Measurements from ENCODE around the gene CELSR1.

CELSR1 gene

DNA sequence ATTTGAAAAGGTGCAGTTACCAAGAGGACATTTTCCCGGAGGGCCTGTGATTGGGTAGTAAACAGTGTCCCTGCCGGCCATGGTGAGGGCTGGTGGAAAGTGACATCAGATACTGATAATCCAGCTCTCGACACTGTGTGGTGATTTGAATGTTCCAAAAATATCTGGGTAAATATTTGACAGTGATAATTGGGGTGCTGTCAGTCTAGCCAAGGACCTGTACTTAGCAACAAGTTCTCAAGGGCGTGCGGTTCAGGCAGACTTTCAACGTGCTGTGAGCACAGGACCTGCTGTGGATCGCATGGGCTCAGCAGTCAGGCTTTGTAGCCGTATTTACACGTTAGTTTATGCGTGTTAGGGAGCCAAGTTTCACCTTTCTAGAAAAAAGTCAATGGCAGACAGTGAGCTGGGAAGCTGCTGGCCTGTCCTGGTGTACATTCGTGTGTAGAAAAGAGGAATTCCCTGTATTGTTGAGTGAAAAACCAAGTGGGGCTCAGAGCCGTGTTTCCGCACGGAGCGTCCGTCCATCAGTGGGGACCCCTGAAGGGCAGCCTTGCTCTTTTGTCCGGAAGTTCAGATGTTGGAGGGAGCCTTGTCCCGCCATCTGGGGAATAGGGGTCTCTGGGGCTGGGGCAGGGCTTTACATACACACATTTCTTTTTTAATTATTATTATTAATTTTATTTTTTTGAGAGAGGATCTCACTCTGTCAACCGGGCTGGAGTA is 190.6 kb downstream of the CELSR1 start:
- DNase-seq = no peak

DNA sequence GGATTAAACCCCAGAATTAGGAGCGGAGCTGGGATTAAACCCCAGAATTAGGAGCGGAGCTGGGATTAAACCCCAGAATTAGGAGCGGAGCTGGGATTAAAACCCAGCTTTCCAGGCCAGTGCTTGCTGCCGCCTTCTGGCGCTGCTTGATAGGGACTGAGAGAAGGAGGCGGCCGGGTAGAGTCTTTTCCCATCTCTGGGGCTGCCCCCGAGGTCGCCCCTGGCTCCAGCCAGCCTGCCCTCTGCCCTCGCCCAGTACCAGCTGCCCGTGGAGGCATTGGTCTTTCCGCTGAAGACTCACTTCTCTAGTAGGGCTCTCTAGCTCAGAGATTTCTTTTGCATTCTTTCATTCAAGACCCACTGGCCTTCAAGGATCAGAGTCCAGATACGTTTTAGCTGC is 196.7 kb downstream of the CELSR1 start:
- DNase-seq = no peak

DNA sequence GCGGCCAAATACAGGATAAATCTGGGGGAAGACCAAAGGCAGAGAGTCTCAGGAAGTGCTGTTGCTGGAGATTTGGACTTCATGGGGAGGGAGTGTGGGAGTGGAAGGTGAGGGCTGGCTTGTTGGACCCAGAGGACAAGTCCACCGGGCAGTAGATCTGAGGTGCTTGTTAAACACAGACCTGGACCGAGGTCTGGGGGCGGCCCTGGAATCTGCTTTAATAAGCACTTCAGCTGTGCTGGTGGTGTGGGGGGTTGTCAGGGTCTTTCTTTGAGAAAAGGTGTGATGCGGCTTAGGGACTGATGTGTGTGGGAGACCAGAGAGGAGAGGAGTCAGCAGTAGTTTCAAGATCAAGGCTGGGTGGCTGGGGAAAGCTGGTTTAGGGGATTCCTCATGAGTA is 197.5 kb downstream of the CELSR1 start:
- no peak for DNase-seq

DNA sequence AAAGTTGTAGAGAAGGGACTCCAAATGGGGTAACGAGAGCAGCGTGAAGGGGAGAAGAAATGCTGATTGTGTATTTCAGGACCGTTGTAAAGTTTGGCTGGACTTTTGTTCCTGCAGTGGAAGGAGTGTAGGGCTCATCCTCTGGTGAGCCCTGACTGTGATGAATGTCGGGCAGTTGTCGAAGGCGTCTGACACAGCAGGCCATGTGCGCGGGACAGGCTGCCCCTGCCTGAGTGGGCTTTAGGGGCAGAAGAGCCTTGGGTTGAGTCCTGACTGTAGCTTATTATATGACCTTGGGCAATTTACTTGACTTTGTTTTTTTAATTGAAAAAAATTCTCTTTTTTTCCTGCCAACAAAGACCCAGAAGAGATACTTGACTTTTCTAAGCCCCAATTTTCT is 198.8 kb downstream of the CELSR1 start:
- no peak for DNase-seq

DNA sequence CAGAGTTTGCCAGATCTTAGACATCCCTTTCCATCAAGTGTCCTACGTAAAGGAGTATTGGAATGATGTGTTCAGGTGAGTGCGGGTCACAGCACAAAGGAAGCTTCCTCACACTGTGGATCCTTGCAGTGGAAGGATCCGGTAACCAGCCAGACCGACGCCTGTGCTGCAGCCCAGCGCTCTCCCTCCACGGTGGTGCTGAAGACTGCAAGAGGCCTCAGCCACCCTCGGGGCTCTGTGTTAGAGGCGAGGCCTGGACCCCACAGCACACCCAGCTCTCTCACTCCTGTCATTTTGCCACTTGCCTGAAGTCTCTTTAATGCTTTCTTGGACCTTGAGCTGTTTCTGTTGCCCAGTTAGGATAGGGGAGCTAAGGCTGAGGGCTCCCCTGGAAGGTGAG is 199.6 kb downstream of the CELSR1 start:
- DNase-seq = no peak

DNA sequence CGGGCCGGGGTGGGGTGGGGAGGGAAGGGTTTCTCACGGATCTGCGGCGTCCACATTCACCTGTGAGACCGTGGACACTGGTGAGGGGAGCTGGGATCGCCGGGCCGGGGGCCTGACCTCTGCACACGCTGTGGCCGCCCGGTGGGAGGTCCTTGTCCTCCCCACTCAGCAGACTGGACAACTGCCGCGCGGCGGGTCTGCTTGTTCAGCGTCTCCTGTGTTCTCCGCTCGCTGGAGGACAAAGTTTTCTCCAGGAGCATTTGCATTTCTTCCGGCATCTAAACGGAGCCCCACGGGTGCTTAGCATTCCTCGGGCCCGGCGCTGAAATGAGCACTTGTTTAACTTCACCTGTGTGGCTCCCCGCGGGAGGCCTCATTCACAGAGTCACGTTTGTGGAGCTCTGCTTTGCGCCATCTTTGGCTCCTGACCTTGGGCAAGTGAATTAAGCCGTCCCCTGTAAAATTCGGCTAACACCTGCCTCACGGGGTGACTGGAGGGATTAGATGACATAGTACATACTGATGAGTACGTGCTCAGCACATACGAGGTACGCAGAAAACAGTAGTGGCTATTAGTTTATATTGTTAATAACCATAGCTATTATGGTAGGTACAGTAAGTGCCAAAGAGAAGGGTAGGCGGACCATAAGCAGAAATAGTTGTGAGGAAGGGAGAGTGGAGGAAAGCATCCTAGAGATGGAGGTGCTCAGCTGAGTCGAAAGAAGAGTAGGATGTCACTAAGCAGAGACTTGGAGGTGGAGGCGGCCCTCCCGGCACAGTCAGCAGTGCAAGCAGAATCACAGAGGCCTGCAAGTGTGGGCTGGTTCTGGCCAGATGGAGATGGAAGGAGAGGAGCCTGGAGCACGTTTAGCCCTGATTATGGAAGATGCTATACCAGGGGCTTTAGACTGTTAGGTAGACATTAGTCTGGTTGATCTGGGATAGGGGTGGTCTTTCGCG is 201.0 kb downstream of the CELSR1 start:
- DNase-seq = peak; percentile 38

DNA sequence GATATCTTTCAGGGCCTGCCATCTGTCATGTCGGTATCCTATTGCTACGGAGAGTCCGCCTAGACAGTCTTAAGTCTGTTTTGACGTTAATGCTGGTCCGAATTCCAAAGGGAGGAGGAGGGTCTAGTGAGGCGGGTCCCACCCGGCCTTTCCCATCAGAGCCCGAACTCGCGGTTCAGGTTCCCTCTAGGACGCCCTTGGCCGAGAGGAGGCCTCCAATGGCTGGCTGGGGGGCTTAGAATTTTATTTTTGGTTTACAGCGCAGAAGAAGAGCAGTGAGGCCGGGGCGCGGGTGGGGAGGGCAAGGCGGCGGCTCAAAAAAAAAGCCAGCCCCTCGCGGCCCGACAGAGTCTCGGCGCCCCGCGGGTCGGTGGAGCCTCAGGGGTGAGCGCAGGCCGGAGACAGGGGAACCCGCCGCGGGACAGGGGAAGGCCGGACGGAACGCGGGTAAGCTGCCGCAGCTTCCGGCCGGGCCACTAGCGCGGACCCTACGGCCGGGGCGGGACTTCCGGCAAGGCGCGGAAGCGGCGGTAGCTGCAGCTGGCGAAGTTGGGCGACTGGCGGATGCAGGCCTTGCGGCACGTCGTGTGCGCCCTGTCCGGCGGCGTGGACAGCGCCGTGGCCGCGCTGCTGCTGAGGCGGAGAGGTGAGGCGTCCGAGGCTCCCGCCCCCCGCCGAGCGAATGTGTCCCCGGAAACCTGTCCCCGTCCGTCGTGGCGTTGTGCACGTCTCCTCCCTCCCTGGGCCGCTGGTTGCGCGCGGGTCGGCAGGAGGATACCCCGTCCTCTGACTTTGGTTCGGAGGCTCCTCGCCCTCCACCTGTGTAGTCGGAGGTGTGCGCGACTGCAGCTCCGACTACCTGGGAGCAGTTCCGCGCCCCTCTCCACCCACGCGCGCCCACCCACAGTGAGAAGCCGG is 202.0 kb downstream of the CELSR1 start, which contains the start of gene TRMU:
Gene TRMU (plus strand): TSS at position 514 of the 918 bp plus-strand sequence. CDS start 51 bp downstream, at position 565.
- peak; percentile 85 for DNase-seq

DNA sequence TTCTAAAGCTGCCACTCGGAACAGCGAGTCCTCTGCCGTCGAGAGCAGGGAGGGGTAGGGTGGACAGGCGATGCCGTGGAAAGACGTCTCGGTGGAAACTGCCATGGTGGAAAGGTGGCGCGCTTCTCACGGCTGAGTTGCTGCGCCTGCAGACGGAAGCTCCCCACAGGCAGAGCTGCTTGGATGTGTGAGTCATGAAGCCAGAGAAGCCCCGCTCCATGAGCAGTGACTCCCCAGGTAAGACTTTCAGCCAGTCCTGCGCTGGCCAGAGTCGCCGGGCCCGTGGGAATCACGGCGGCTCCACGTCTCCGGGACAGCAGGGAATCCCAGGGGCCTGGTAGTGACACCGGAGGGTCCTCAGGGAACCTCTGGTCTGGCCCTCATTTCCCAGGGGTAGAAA is 205.9 kb downstream of the CELSR1 start:
- DNase-seq = no peak

DNA sequence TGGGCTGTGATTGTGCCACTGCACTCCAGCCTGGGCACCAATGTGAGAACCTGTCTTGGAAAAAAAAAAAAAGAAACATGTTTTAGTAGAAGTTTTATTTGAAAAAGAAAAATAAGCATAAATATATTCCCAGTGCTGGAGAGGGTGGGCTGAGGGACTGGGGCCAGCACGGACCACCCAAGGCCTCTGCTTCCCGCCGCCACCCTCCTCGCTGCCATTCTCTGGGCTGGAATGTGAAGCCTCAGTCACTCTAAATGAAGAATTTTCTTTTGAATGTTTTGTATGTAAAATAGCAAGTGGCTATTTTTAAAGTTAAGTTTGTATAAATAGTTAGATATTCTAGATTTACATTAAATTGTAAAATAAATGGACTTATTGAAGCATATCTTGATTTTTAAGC is 207.0 kb downstream of the CELSR1 start:
- no peak for DNase-seq

DNA sequence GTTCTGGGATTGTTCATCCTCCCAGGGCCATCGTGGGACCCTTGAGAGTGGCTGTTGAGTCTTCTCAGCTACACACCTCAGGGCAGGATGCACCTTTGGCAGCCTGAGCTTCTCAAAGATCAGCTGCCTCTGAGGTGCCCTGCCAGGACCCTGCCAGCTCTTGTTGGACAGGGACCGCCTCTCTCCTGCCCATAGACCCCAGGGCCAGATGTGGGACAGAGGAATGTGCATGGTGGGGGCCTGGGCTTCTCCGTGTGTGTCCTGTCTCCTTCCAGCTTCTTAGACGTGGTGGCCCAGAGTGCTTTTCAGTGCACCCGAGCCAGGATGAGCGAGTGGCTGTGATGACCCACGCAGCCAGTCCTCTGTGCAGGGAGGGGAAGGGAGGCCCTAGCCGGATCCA is 207.8 kb downstream of the CELSR1 start:
- DNase-seq = no peak

DNA sequence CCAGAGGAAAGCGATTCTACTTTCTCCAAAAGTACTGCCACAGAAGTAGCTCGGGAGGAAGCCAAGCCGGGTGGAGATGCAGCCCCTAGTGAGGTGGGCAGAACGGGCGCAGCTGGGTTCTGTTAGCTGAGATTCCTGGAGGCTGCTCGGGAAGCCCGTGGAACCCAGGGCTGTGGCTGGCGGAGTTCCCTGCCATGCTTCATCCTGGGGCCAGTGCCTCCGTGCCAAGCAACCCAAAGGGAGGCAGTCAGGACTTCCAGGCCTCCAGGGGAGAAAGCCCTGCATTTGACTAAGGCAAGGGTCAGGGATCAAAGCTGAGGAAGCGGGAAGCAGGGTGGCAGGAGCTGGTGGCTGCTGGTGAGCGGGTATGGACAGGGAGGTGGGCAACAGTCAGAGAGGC is 208.6 kb downstream of the CELSR1 start:
- no peak for DNase-seq

DNA sequence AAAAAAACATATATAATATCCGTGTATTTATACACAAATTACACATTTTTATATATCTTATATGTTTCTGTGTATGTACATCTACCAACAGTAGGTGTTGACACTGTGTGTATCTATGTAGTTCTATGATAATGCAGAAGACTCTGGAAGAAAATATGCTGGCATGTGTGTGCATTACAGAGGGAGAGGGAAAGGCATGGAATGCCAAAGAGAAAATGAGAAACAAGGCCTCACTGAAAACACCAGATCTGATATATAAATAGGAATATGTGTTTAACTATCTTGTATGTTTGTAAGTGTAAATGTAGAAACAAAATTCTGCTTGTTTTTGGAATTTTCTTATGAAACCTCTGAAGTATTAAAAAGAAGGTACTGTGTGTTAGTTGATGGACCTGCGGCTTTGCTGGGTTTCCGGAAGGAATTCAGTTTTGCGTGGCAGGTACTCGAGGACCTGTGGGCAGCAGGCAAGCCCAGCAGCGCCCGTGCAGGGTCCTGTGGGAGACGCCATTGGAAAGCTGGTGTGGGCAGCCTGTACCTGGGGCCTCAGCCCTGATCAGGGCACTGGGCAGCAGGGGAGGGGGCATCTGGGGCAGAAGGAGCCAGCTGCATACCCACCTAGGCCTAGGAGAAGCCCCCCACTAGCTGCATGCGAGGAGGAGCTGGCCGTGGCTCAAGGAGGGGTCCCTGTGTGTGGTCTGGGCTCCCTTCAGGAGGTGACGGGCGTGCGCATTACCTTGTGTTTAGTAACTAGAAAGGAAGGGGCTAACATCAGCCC is 209.5 kb downstream of the CELSR1 start:
- no peak for DNase-seq

DNA sequence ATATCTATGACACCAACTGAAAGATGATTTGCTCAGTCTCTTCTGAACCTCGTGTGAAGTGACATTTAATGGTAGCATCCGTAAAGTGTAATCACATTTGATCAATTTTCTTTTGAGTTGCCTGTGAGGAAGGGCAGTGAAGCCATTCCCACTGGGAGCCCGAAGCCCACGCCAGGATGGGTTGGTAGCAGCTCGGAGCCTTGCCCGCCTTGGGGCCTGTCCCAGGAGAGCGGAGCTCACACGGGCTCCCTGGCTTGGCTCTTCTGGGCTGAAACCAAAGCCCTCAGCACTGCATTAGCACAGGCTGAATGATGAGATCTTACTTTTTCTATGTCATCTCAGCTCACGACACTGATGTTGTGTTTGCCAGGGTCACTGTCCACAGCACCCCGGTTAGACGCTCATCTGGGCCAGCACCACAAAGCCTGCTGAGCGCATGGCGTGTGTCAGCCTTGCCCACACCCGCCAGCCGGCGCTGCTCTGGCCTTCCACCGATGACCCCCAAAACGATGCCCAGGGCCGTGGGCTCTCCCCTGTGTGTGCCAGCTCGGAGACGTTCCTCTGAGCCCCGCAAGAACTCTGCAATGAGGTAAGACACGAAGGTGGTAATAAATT is 211.2 kb downstream of the CELSR1 start:
- no peak for DNase-seq

DNA sequence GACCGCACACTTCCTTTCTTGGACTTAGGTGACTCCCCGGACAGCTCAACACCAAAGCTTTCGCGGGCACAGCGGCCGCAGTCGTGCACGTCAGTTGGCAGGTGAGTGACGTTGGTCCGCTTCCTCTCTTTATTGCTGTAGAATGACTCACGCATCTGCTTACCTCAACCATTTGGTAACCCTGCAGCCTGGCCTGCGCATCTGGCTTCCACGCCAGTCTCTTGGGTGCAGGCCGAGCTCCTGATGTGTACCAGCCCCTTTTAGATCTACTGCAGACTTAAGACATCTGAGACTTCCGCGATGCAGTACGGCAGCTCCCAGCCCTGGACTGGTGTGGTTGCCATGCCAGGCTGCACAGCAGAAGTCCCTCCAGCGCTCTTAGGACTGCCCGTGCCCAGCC is 214.3 kb downstream of the CELSR1 start:
- no peak for DNase-seq

DNA sequence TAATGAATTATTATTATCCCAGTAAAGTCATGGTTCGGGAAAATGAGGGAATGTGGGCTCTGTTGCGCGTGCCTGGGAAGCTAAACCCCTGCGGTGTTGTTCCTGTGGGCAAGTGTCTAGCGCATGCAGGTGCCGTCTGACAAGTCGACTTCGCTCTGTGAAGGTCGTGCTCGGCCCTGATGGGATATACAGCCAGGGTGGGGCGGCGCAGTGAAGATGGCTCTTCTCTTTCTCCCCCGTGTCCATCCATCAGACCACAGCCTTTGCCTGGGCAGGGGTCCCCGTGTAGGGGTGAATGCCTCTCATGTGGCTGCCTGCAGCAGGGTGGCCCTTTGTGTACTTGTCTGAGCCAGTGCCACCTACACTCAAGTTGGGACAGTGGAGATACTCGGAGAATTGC is 214.7 kb downstream of the CELSR1 start:
- DNase-seq = no peak

DNA sequence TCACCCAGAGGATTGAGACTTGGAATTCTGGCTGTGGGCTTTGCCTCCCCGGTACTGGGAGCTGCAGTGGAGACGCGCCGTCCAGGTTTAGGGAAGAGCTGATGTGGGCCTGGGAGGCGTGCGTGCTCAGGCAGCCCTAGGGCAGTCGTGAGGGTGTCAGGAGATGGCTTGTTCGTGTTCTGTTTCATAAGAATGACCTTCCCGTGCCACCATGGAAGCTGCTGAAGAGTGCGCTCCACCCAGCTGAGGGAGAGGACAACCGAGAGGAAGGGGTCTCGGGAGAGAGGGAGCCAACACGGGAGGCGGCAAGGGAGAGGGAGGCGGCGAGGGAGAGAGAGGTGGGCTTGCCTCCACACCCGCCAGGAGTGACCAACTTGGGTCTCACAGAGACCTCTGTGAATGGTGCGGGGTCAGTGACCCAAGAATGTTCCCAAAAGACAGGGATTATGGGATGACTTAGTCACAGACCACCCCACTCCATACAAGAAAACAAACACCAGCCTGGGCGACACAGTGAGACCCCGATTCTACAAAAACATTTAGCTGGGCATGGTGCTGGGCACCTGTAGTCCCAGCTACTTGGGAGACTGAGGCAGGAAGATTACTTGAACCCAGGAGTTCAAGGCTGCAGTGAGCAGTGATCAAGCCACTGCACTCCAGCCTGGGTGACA is 216.6 kb downstream of the CELSR1 start:
- no peak for DNase-seq

DNA sequence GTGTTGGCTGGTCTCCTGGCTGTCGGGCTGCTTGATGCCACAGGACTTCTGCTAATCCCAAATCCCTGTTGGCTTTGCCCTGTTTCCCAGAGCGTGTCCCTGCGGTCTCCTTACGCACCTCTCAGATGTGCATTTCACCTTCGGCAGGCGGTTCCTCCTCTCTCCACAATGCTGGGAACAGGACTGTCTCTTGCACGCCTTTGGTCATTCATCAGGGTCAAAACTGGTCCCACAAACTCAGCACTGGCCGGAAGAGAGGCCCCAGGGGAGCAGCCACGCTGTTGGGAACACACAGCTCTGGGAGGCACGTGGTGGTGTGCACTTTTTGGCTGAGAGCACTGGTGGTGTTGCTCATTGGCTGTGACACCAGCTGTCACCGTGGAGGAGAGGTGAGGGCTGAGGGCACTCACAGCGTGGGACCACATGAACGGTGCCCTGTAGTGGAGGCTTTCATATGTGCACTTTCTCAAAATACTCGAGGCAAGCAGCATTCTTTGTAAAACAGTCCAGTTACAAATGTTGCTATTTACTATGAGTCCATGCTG is 217.2 kb downstream of the CELSR1 start:
- no peak for DNase-seq

DNA sequence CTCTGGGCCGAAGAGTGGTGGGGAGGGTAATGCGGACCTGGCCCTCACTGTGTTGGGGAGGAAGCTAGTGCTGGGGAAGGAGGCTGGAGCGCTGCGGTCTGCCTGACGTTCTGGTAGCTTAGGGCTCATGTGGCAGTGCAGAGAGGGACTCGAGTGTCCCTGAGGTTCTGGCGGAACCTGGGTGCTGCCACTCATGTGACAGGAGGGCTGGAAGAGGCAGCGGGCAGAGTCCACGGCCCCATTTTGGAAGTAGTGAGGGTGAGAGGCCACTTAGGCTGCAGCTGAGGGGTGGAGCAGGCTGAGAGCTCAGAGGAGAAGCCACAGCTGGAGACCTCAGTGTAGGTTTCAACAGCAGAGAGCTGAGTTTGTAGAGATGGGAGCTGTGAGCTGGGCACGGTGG is 218.1 kb downstream of the CELSR1 start:
- DNase-seq = no peak

DNA sequence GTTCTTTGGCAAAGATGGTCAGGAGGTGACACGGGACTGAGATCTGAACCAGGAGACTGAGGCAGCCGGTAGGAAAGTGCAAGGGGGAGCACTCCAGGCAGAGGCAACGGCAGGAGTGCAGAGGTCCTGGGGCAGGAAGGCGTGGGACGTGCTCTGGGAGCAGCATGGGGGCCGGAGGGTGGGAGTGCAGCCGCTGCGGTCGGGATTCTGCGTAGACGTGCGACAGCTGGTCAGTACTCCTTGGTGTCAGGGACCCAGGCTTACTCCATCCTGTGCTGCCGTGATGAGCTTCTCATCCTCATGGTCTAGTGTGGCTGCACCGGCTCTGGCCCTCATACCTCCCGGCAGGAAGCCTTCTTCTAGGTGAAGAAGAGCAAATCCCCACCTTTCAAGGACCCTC is 218.8 kb downstream of the CELSR1 start:
- DNase-seq = no peak

DNA sequence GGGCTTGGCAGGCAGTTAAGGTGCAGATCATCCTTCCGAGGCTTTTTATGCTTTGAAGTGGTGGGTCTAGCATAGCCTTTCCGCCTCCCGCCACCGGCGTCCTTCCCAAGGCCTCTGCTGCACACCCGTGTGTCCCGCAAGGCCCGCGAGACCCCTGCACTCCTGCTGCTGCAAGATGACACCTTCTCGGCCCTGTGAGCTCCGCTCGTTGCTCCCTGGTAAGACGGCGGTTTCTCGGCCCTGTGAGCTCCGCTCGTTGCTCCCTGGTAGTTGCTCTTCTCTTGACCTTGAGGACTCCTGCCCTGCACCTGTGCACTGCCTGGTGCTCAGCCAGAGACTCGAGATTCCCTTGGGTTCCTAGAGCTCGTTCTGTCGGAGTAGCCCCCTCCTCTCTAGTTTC is 219.8 kb downstream of the CELSR1 start:
- no peak for DNase-seq

DNA sequence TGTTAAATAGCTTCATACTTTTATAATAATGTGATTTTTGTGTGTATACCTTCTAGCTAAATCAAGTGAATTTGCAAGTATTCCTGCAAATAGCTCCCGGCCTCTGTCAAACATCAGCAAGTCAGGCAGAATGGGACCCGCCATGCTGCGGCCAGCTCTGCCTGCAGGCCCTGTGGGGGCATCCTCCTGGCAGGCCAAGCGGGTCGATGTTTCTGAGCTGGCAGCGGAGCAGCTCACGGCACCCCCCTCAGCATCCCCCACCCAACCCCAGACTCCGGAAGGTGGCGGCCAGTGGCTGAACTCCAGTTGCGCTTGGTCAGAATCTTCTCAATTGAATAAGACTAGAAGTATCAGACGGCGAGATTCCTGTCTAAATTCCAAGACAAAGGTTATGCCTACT is 221.4 kb downstream of the CELSR1 start:
- DNase-seq = no peak
